Measurements from ENCODE around the gene COL25A1. TPM values are rescaled to one million over a fixed set of nuclear protein-coding genes. Genes with fewer than 3 reads are reported as not detected.

The COL25A1 gene
- polyA plus RNA-seq, 1 experiment: not detected

- ChIA-PET CTCF (interaction anchor here (1.1 kb wide), 1 partner anchor 35 kb away, joined by 4 read pairs; no protein-coding TSS in a partner anchor), POLR2A (no interaction called here)
- no peak for DNase-seq (ENCODE audit: low read depth)
- H3K4me3 ChIP-seq (ENCODE audit: low read depth, low read length): no peak overlapping the region
- H3K27me3 ChIP-seq (ENCODE audit: control insufficient read depth, insufficient read depth, low read length): no peaks in the 10 kb centered on the region
- no peaks in the 10 kb centered on the region for H3K36me3 ChIP-seq (ENCODE audit: control insufficient read depth, insufficient read depth, low read length)
- TF ChIP-seq CTCF (IDR thresholded peaks at IDR 0.05; ENCODE audit: insufficient read depth, low read depth, low read length): no peak
Observed at GRCh38 chr4:108971473-108971872, 331.0 kb downstream of the COL25A1 start.

- DNase-seq (ENCODE audit: low read depth): no peak
- POLR2A ChIA-PET: no interaction called here
Observed at GRCh38 chr4:108965472-108966076, 336.9 kb downstream of the COL25A1 start.

GRCh38 chr4:108965016-108965415, 337.4 kb downstream of the COL25A1 start:
- ChIA-PET POLR2A (no interaction called here), CTCF (no interaction called here)
- no peak for DNase-seq (ENCODE audit: low read depth)
- H3K36me3 ChIP-seq (ENCODE audit: control insufficient read depth, insufficient read depth, low read length): no peaks in the 10 kb centered on the region
- no peak for TF ChIP-seq CTCF (IDR thresholded peaks at IDR 0.05; ENCODE audit: insufficient read depth, low read depth, low read length)
- no peak overlapping the region for H3K4me3 ChIP-seq (ENCODE audit: low read depth, low read length)
- no peaks in the 10 kb centered on the region for H3K27me3 ChIP-seq (ENCODE audit: control insufficient read depth, insufficient read depth, low read length)

More at GRCh38 chr4:108965472-108966076, 336.9 kb downstream of the COL25A1 start:
- no peak overlapping the region for H3K4me3 ChIP-seq (ENCODE audit: low read depth, low read length)
- no peaks in the 10 kb centered on the region for H3K36me3 ChIP-seq (ENCODE audit: control insufficient read depth, insufficient read depth, low read length)
- CTCF ChIA-PET: no interaction called here
- TF ChIP-seq CTCF (IDR thresholded peaks at IDR 0.05; ENCODE audit: insufficient read depth, low read depth, low read length): no peak
- H3K27me3 ChIP-seq (ENCODE audit: control insufficient read depth, insufficient read depth, low read length): no peaks in the 10 kb centered on the region

GRCh38 chr4:108963910-108964309, 338.5 kb downstream of the COL25A1 start:
- H3K4me3 ChIP-seq (ENCODE audit: low read depth, low read length): no peak overlapping the region
- no peaks in the 10 kb centered on the region for H3K36me3 ChIP-seq (ENCODE audit: control insufficient read depth, insufficient read depth, low read length)
- ChIA-PET CTCF (no interaction called here), POLR2A (no interaction called here)
- H3K27me3 ChIP-seq (ENCODE audit: control insufficient read depth, insufficient read depth, low read length): no peaks in the 10 kb centered on the region
- no peak for TF ChIP-seq CTCF (IDR thresholded peaks at IDR 0.05; ENCODE audit: insufficient read depth, low read depth, low read length)
- no peak for DNase-seq (ENCODE audit: low read depth)

- Histone ChIP-seq H3K27me3 (ENCODE audit: control insufficient read depth, insufficient read depth, low read length) (no peaks in the 10 kb centered on the region), H3K36me3 (ENCODE audit: control insufficient read depth, insufficient read depth, low read length) (no peaks in the 10 kb centered on the region), H3K4me3 (ENCODE audit: low read depth, low read length) (no peak overlapping the region)
- TF ChIP-seq CTCF (IDR thresholded peaks at IDR 0.05; ENCODE audit: insufficient read depth, low read depth, low read length): no peak
- CTCF ChIA-PET: no interaction called here
- DNase-seq (ENCODE audit: low read depth): no peak
- POLR2A ChIA-PET: no interaction called here
Observed at GRCh38 chr4:108959491-108959890, 343.0 kb downstream of the COL25A1 start.

Measured in BJ (cell line).